Astrocyte of the cerebellum (primary cell): Measurements from ENCODE around the gene AGAP5.

Experiments
- DNase-seq: peaks from one replicate; pipeline ENCODE4 v3.0.0-alpha.2; 2011; ENCODE audit warnings: low read depth
- H3K4me3 ChIP-seq: 2 replicates; pipeline ENCODE4 v1.5.1; 2011; ENCODE audit warnings: mild to moderate bottlenecking, low read depth, low read length, moderate library complexity
- in situ Hi-C: cut with HindIII; loops from 2 replicates; pipeline ENCODE4 v1.10.0; 2017; ENCODE audit warnings: low sequenced_read_pairs
- TF ChIP-seq, protein P1 (sequence below): IDR thresholded peaks from 2 replicates; pipeline ENCODE4 v1.5.1; 2012; ENCODE audit warnings: low read length, low read depth, moderate library complexity, mild to moderate bottlenecking; ENCODE audit errors: missing control alignments

The AGAP5 gene

DNA sequence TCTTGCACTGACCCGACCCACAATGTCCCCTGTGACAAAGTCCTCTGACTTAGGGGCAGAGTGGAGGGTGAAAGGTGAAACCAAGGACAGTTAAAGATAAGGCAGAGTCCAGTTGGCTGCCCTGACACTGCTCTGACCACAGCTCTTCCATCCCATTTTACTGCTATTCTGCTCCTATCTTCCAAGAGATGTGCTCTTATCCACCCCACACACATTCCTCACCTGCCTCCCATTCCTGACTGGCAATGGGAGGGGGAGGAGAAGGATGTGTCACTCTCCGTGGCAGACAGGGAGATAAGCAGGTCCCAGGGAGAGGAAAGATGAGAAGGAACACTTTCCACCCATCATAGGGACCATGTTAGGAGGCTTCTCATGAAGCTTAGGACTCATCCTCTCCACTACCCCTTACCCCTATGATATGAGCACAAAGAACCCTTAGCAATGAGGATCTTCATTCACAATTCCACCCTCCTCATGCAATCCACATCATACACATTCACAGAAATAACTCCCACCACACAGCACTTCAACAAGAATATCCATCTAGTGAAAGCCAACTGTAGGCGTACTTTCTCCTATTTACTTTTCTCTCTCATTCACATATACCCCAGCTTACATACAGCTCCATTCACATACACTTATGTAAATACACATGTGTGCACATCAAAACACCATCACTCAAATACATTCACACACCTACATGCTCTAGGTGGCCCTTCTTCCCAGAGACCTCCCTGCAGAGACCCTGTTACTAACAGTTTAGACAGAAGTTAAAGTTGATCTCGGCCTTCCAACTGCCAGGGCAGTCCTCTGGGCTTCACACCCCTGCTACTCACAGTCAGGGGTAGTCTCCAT, 48.7 kb downstream of the AGAP5 start:
- in situ Hi-C loops: loop anchor here (5.0 kb wide), 1 partner anchor 47 kb away; no protein-coding TSS in a partner anchor
- no peak overlapping the region for H3K4me3 ChIP-seq
- TF ChIP-seq, protein P1, sequence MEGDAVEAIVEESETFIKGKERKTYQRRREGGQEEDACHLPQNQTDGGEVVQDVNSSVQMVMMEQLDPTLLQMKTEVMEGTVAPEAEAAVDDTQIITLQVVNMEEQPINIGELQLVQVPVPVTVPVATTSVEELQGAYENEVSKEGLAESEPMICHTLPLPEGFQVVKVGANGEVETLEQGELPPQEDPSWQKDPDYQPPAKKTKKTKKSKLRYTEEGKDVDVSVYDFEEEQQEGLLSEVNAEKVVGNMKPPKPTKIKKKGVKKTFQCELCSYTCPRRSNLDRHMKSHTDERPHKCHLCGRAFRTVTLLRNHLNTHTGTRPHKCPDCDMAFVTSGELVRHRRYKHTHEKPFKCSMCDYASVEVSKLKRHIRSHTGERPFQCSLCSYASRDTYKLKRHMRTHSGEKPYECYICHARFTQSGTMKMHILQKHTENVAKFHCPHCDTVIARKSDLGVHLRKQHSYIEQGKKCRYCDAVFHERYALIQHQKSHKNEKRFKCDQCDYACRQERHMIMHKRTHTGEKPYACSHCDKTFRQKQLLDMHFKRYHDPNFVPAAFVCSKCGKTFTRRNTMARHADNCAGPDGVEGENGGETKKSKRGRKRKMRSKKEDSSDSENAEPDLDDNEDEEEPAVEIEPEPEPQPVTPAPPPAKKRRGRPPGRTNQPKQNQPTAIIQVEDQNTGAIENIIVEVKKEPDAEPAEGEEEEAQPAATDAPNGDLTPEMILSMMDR: no peak
- DNase-seq: no peak

DNA sequence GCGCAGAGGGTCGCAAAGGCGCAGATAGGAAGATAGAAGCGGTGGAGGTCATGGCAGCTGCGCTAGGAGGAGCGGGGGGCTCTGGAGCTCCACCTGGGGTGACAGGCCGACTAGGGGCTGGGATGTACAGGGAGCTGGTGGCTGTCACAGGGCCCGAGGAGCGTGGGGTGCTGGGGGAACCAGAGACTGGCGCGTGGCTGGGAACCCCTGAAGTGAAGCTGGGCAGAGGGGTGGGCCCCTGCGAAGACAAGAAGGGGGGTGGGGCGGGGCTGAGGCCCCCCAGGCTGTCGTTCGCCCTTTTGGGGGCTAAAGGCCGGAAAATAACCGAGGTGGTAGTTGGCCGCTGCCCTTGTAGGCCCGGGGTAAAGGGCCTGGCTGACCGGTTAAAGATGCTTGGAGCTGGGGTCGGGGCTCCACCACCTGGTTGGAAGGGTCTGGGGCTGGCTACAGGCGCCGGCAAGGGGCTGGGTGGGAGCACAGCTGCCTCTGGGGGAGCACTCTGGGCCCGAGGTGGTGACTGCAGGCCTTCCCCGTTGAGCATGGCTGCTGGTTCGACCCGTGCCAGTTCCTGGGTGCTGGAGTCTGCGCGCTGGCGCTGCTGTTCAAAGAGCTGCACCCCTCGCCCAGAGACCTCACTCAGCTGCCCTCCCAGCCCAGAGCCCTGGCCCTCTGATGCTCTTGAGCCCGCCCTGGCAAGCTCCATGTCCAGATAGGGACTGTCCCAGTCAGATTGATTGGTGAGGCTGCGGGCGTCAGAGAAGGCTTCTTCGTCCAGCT, 49.8 kb downstream of the AGAP5 start:
- in situ Hi-C loops: loop anchor here (5.0 kb wide), 1 partner anchor 46 kb away; no protein-coding TSS in a partner anchor
- no peak for DNase-seq
- H3K4me3 ChIP-seq: peak overlapping the region; percentile 64
- TF ChIP-seq, protein P1: no peak

DNA sequence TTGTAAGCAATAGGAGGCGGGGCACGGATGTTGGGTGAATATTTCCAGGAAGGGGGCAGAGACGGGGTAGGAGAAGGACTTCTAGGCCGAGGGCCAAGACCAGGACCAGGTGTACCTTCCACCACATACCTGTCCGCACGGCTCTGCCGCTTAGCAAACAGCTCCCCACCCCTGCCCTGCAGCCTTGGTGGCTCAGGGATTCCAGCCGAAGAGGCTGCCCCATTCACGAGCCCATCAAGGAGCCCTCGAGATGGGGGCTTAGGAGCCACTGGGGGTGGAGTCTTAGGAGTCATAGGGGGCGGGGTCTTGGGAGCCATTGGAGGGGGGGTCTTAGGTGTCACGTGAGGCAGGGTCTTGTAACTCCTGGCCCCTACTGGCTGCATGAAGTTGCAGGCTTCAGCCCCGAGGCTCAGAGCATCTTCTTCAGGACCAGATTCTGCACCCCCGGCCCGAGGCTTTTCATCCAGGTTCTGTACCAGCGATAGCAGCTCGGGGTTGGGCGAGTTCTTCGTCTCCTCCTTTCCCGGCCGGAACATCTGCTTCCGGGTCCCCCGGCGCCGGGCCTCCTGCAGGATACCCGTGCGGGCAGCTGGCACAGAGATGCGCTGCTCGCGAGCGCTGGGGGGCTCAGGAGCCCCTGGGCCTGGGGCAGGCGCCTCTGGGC, 50.6 kb downstream of the AGAP5 start:
- in situ Hi-C loops: loop anchor here (5.0 kb wide), 1 partner anchor 45 kb away; no protein-coding TSS in a partner anchor
- TF ChIP-seq, protein P1: no peak
- H3K4me3 ChIP-seq: peak overlapping the region; percentile 64
- no peak for DNase-seq

DNA sequence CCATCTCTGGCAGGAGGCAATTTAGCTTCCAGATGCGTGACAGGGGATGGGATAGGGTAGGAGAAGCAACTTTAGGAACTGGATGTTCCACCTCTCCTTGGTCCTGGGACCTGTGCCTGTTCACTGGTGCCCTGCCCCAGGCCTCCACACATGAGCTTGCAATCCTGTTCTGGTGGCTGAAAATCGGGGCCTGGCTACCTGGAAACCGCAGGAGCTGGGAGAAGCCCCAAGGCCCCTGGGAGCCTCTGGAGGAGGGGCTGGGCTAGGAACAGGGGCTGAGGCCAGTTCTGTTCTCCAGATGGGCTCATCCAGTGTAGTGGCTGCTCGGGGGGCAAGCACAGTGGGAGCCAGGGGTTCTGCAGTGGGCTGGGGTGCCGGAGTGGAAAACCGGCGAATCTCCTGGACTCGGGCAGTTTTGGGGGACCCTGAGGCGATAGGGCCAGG, 51.3 kb downstream of the AGAP5 start:
- no peak overlapping the region for H3K4me3 ChIP-seq
- in situ Hi-C loops: loop anchor here (5.0 kb wide), 1 partner anchor 44 kb away; no protein-coding TSS in a partner anchor
- no peak for DNase-seq
- TF ChIP-seq, protein P1: no peak

DNA sequence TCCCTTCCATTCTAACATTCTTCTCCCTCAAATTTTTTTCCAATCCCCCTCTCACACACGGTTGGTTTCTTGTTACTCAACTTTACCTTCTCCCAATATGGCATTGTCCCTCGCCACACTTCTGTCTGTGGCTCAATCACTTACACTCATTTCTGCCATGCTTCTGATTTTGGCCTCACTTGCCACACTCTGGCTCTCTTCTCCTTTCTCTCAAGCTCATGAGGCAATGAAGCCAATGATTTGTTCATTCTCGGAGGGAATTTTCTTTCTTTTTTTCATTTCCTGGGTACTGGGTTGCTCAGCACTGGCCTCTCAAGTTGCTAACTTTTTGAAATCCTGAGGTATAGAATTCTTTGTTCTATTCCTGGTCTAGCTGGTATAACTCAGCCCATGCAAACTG, 52.7 kb downstream of the AGAP5 start:
- in situ Hi-C loops: loop anchor here (5.0 kb wide), 1 partner anchor 43 kb away; no protein-coding TSS in a partner anchor
- H3K4me3 ChIP-seq: no peak overlapping the region
- TF ChIP-seq, protein P1: no peak
- no peak for DNase-seq

DNA sequence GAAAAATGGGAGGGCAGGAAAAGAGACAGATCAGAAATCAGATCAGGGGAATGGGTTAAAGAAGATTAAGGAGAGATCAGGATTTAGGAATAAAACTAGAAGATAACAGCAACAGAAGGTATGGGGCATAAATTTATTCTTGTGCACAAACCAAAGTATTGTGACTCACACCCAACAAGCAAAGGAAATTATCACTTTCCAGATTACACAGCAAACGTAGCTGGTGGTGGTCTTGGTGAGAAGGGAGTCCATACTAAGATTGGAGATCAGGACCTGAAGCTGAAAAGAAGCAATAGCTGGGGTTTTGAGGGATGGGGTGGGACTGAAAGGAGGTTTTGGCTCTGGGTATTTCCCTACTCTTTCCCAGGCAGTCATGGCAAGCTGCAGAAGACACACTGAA, 53.1 kb downstream of the AGAP5 start:
- no peak for DNase-seq
- H3K4me3 ChIP-seq: no peak overlapping the region
- in situ Hi-C loops: loop anchor here (5.0 kb wide), 1 partner anchor 42 kb away; no protein-coding TSS in a partner anchor
- TF ChIP-seq, protein P1: no peak
